GM06990 (cell line): ENCODE data around the gene UBE3C.

Source experiments
- DNase-seq: peaks from one replicate; pipeline ENCODE4 v3.0.0-alpha.2; 2011; ENCODE audit not compliant: insufficient read length; ENCODE audit errors: extremely low read depth
- H3K27me3 ChIP-seq: replicated peaks from 2 replicates; pipeline ENCODE4 v1.6.0; 2011; ENCODE audit warnings: low read length; ENCODE audit not compliant: control insufficient read depth, insufficient read depth
- H3K36me3 ChIP-seq: 2 replicates; pipeline ENCODE4 v1.5.1; 2011; ENCODE audit warnings: low read length; ENCODE audit not compliant: control insufficient read depth, insufficient read depth
- H3K4me3 ChIP-seq: replicated peaks from 2 replicates; pipeline ENCODE4 v1.5.1; 2011; ENCODE audit warnings: low read depth, mild to moderate bottlenecking, control low read depth, low read length
- TF ChIP-seq, protein P1 (sequence below): IDR thresholded peaks from 2 replicates; pipeline ENCODE4 v1.5.1; 2011; ENCODE audit warnings: low read length, control low read depth, mild to moderate bottlenecking, inconsistent platforms; ENCODE audit not compliant: insufficient read depth, poor library complexity, severe bottlenecking

The UBE3C gene

DNA sequence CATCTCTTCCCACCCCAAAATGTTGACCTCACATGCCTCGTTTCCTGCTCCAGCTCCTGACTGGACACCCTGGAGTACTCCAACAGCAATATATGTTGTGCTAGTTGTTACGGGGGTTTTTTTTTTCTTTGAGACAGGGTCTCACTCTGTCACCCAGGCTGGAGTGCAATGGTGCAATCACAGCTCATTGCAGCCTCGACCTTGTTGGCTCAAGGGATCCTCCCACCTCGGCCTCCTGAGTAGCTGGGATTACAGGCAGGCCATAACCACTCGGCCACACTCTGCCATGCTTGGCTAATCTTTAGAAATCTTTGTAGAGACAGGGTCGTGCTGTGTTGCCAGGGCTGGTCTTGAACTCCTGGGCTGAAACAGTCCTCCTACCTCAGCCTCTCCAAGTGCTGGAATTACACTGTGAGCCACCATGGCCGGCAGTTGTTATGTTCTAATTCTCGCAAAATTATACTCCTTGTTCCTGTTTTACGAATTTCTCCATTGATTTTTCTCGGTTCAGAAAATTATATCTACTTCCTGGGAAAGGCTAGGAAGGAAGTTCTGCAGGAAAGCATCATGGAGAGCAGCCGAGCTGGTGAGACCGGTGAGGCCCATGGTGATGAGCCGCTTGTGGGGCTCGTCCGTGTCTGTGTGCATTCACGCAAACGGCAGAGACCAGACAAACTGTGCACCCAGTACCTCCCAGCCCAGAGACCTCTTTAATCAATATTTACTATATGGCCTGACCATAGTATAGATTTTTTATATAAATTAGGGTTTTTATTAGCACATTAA lies 145.7 kb downstream of the UBE3C start:
- H3K4me3 ChIP-seq = no peak overlapping the region
- no peaks in the 10 kb centered on the region for H3K36me3 ChIP-seq
- H3K27me3 ChIP-seq = no peaks in the 10 kb centered on the region
- TF ChIP-seq, protein P1, sequence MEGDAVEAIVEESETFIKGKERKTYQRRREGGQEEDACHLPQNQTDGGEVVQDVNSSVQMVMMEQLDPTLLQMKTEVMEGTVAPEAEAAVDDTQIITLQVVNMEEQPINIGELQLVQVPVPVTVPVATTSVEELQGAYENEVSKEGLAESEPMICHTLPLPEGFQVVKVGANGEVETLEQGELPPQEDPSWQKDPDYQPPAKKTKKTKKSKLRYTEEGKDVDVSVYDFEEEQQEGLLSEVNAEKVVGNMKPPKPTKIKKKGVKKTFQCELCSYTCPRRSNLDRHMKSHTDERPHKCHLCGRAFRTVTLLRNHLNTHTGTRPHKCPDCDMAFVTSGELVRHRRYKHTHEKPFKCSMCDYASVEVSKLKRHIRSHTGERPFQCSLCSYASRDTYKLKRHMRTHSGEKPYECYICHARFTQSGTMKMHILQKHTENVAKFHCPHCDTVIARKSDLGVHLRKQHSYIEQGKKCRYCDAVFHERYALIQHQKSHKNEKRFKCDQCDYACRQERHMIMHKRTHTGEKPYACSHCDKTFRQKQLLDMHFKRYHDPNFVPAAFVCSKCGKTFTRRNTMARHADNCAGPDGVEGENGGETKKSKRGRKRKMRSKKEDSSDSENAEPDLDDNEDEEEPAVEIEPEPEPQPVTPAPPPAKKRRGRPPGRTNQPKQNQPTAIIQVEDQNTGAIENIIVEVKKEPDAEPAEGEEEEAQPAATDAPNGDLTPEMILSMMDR = no peak
- DNase-seq = no peak

GRCh38 chr7:157291404-157292080 lies 152.8 kb downstream of the UBE3C start:
- DNase-seq = no peak

GRCh38 chr7:157292258-157292657 lies 153.5 kb downstream of the UBE3C start:
- H3K4me3 ChIP-seq = no peak overlapping the region
- TF ChIP-seq, protein P1 = no peak
- H3K36me3 ChIP-seq = no peaks in the 10 kb centered on the region
- DNase-seq = no peak
- no peaks in the 10 kb centered on the region; the same call in 1 of the 2 replicates for H3K27me3 ChIP-seq

More at GRCh38 chr7:157291404-157292080, 152.8 kb downstream of the UBE3C start:
- Histone ChIP-seq H3K4me3 (no peak overlapping the region), H3K36me3 (no peaks in the 10 kb centered on the region), H3K27me3 (no peaks in the 10 kb centered on the region; the same call in 1 of the 2 replicates)
- TF ChIP-seq, protein P1 = no peak

DNA sequence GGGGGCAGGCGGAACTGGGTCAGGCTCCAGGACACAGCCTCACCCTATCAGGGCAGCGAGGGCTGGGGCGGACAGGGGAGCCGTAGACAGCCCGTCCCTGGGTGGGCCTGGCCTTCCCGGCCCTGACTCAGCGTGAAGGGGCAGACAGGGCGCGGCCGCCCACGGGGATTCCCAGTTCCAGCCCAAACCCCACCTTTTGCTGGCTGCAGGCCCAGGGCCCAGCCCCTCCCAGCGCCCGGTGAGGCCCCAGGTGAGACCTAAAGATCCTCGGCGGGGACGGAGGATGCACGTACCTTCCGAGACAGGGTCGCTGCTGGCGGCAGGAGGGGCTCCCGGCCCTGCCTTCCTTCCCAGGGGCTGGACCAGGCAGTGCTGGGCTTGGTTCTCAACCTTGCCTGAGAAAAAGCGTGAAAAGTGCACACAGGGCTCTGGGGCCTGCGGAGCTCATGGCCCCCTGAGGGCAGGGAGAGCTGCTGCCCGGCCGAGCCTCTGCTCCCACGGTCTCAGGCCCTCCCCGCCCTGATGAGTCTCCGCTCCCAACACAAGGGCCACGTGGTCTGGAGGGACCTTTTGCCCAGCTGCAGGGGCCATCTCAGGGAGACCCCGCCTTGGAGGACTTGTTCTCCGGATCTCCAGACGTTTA lies 154.2 kb downstream of the UBE3C start:
- TF ChIP-seq, protein P1 = no peak
- no peaks in the 10 kb centered on the region for H3K36me3 ChIP-seq
- H3K27me3 ChIP-seq = no peaks in the 10 kb centered on the region; the same call in 1 of the 2 replicates
- H3K4me3 ChIP-seq = no peak overlapping the region
- DNase-seq = no peak

GRCh38 chr7:157293413-157293788 lies 154.7 kb downstream of the UBE3C start:
- H3K4me3 ChIP-seq = no peak overlapping the region
- no peaks in the 10 kb centered on the region for H3K36me3 ChIP-seq
- TF ChIP-seq, protein P1 = no peak
- no peak for DNase-seq
- H3K27me3 ChIP-seq = no peaks in the 10 kb centered on the region; the same call in 1 of the 2 replicates
